Liver (tissue), 9 donors: ENCODE data around the gene CTPS1. TPM values are rescaled to one million over a fixed set of nuclear protein-coding genes. Genes with fewer than 3 reads are reported as not detected.

Source experiments
- DNase-seq: peaks from one replicate; pipeline ENCODE4 v3.0.0-alpha.2; 2017; ENCODE audit warnings: low spot score
- H3K27ac ChIP-seq, 2 donors: one replicate each; pipeline ENCODE4 v1.7.0; 2013; ENCODE audit warnings: inconsistent platforms in 2 of 2, low read length in 2 of 2, control low read depth in 1 of 2, low read depth in 1 of 2, mild to moderate bottlenecking in 1 of 2
- H3K27me3 ChIP-seq, 4 donors: one replicate each; pipeline versions ENCODE4 v1.6.1 to v1.7.0; 2013; ENCODE audit warnings: low read length in 3 of 4, inconsistent platforms in 1 of 4, mild to moderate bottlenecking in 1 of 4, moderate library complexity in 1 of 4; ENCODE audit not compliant: control insufficient read depth in 4 of 4, insufficient read depth in 4 of 4
- H3K36me3 ChIP-seq, 4 donors: one replicate each; pipeline versions ENCODE4 v1.6.1 to v1.7.0; 2013; ENCODE audit warnings: low read length in 3 of 4, mild to moderate bottlenecking in 3 of 4, low read depth in 1 of 4, moderate library complexity in 1 of 4; ENCODE audit not compliant: control insufficient read depth in 4 of 4, insufficient read depth in 3 of 4
- H3K4me1 ChIP-seq, 4 donors: one replicate each; pipeline versions ENCODE4 v1.6.1 to v1.7.0; 2013; ENCODE audit warnings: low read length in 3 of 4, mild to moderate bottlenecking in 3 of 4, moderate library complexity in 1 of 4; ENCODE audit not compliant: control insufficient read depth in 4 of 4, insufficient read depth in 4 of 4
- H3K4me3 ChIP-seq, 3 donors: one replicate each; pipeline versions ENCODE4 v1.6.1 to v1.7.0; 2013; ENCODE audit warnings: low read length in 3 of 3, control low read depth in 1 of 3, low read depth in 1 of 3, mild to moderate bottlenecking in 1 of 3
- H3K9ac ChIP-seq, 2 donors: one replicate each; pipeline ENCODE4 v1.7.0; 2013; ENCODE audit warnings: low read length in 2 of 2, mild to moderate bottlenecking in 2 of 2, moderate library complexity in 2 of 2, control low read depth in 1 of 2, low read depth in 1 of 2
- H3K9me3 ChIP-seq, 4 donors: one replicate each; pipeline versions ENCODE4 v1.6.1 to v1.7.0; 2013; ENCODE audit warnings: low read length in 3 of 4; ENCODE audit not compliant: control insufficient read depth in 4 of 4
- ATF3 ChIP-seq: IDR thresholded peaks from 2 replicates; pipeline ENCODE4 v1.6.1; 2016; ENCODE audit warnings: antibody characterized with exemption
- EGR1 ChIP-seq, 2 donors: IDR thresholded peaks; 2 replicates each; pipeline ENCODE4 v1.6.1; 2016 to 2018; ENCODE audit warnings: antibody characterized with exemption in 2 of 2, low read depth in 2 of 2
- FOXA2 ChIP-seq: IDR thresholded peaks from 2 replicates; pipeline ENCODE4 v1.6.1; 2016; ENCODE audit warnings: antibody characterized with exemption
- GABPA ChIP-seq, 2 donors: IDR thresholded peaks in 1 of 2; conservative IDR thresholded peaks in 1 of 2; 2 replicates each; pipeline ENCODE4 v1.6.1; 2016; ENCODE audit warnings: antibody characterized with exemption in 2 of 2, mild to moderate bottlenecking in 1 of 2, moderate library complexity in 1 of 2
- HNF4A ChIP-seq, 2 donors: conservative IDR thresholded peaks; 2 replicates each; pipeline ENCODE4 v1.6.1; 2016; ENCODE audit warnings: antibody characterized with exemption in 2 of 2, mild to moderate bottlenecking in 2 of 2
- HNF4G ChIP-seq: IDR thresholded peaks from 2 replicates; pipeline ENCODE4 v1.6.1; 2016; ENCODE audit warnings: antibody characterized with exemption
- JUND ChIP-seq, 2 donors: IDR thresholded peaks; 2 replicates each; pipeline ENCODE4 v1.6.1; 2016; ENCODE audit warnings: antibody characterized with exemption in 2 of 2
- MAX ChIP-seq: IDR thresholded peaks from 2 replicates; pipeline ENCODE4 v1.6.1; 2016; ENCODE audit warnings: antibody characterized with exemption
- NR2F2 ChIP-seq: IDR thresholded peaks from 2 replicates; pipeline ENCODE4 v1.6.1; 2016; ENCODE audit warnings: antibody characterized with exemption
- RAD21 ChIP-seq, 2 donors: IDR thresholded peaks; 2 replicates each; pipeline ENCODE4 v1.6.1; 2016; ENCODE audit warnings: antibody characterized with exemption in 2 of 2, mild to moderate bottlenecking in 2 of 2
- REST ChIP-seq: IDR thresholded peaks from 2 replicates; pipeline ENCODE4 v1.6.1; 2016; ENCODE audit warnings: antibody characterized with exemption, mild to moderate bottlenecking
- RXRA ChIP-seq, 2 donors: IDR thresholded peaks; 2 replicates each; pipeline ENCODE4 v1.6.1; 2017 to 2018; ENCODE audit warnings: antibody characterized with exemption in 2 of 2, mild to moderate bottlenecking in 1 of 2
- SP1 ChIP-seq: IDR thresholded peaks from 2 replicates; pipeline ENCODE4 v1.6.1; 2018; ENCODE audit warnings: antibody characterized with exemption, mild to moderate bottlenecking
- TAF1 ChIP-seq: conservative IDR thresholded peaks from 2 replicates; pipeline ENCODE4 v1.6.1; 2016; ENCODE audit warnings: antibody characterized with exemption, mild to moderate bottlenecking
- YY1 ChIP-seq: IDR thresholded peaks from 2 replicates; pipeline ENCODE4 v1.6.1; 2016; ENCODE audit warnings: antibody characterized with exemption, mild to moderate bottlenecking
- WGBS: extraction: QIAGEN DNeasy Blood & Tissue Kit; methylation state at CpG from one replicate; pipeline ENCODE4 v1.1.7; 2013; 5-methylcytosine and 5-hydroxymethylcytosine counted together
- polyA plus RNA-seq, 2 donors: library from polyadenylated mRNA; stranded (reverse) in 1 of 2; unstranded in 1 of 2; fragments of 200-250 nt in 1 of 2; fragments of >200 nt in 1 of 2; fragmentation: Nextera tagmentation in 1 of 2; extraction: Ambion mirVana in 1 of 2; gene quantifications; one replicate each; pipeline versions ENCODE4 v1.2.1 to v1.2.3, GENCODE V29; 2013 to 2015
- total RNA-seq, 2 donors: library from RNA; depleted of rRNA; stranded (reverse); fragments of >200 nt; gene quantifications; one replicate each; pipeline ENCODE4 v1.2.3, GENCODE V29; 2014
- TF ChIP-seq, protein P1 (sequence below): fragments of 150-350 bp; IDR thresholded peaks from 2 replicates; pipeline ENCODE4 v1.5.1; 2017; ENCODE audit warnings: improper control_type of control experiment, low read depth, low read length; ENCODE audit not compliant: missing input control
- TF ChIP-seq, protein P2 (sequence below): IDR thresholded peaks from 2 replicates; pipeline ENCODE4 v1.6.1; 2016; ENCODE audit warnings: antibody characterized with exemption
- donor health status: healthy.
- donor health status: healthy.
- donor health status: healthy.
- donor health status: healthy.
- donor health status: healthy.

CTPS1 gene
- total and polyA plus RNA-seq, 4 donors = 13.6 to 46.9 (median 19.8) TPM

GRCh38 chr1:40986328-40986783 is 6.9 kb downstream of the CTPS1 start:
- no peak overlapping the region for H3K9ac ChIP-seq
- peak overlapping the region in 1 of 3 donors; percentile 7 for H3K4me3 ChIP-seq
- H3K27me3 ChIP-seq = no peaks in the 10 kb centered on the region
- WGBS = 77% methylated on average over 10 of the region's 10 CpGs
- TF ChIP-seq, protein P1, sequence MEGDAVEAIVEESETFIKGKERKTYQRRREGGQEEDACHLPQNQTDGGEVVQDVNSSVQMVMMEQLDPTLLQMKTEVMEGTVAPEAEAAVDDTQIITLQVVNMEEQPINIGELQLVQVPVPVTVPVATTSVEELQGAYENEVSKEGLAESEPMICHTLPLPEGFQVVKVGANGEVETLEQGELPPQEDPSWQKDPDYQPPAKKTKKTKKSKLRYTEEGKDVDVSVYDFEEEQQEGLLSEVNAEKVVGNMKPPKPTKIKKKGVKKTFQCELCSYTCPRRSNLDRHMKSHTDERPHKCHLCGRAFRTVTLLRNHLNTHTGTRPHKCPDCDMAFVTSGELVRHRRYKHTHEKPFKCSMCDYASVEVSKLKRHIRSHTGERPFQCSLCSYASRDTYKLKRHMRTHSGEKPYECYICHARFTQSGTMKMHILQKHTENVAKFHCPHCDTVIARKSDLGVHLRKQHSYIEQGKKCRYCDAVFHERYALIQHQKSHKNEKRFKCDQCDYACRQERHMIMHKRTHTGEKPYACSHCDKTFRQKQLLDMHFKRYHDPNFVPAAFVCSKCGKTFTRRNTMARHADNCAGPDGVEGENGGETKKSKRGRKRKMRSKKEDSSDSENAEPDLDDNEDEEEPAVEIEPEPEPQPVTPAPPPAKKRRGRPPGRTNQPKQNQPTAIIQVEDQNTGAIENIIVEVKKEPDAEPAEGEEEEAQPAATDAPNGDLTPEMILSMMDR = no peak
- no peak for TF ChIP-seq TAF1
- TF ChIP-seq MAX = peak; percentile 30
- TF ChIP-seq ATF3 = no peak
- no peak for TF ChIP-seq GABPA (IDR thresholded peaks at IDR 0.05 in 1 of 2, conservative IDR thresholded peaks at IDR 0.05 in 1 of 2)
- no peak for TF ChIP-seq FOXA2
- peak in 1 of 2 donors; percentile 21 for TF ChIP-seq JUND (IDR thresholded peaks at IDR 0.05)
- TF ChIP-seq YY1 = peak; percentile 38
- no peak for TF ChIP-seq NR2F2
- peak; percentile 45 to 53 for TF ChIP-seq HNF4A (conservative IDR thresholded peaks at IDR 0.05)
- TF ChIP-seq SP1 = peak; percentile 33
- TF ChIP-seq, protein P2, sequence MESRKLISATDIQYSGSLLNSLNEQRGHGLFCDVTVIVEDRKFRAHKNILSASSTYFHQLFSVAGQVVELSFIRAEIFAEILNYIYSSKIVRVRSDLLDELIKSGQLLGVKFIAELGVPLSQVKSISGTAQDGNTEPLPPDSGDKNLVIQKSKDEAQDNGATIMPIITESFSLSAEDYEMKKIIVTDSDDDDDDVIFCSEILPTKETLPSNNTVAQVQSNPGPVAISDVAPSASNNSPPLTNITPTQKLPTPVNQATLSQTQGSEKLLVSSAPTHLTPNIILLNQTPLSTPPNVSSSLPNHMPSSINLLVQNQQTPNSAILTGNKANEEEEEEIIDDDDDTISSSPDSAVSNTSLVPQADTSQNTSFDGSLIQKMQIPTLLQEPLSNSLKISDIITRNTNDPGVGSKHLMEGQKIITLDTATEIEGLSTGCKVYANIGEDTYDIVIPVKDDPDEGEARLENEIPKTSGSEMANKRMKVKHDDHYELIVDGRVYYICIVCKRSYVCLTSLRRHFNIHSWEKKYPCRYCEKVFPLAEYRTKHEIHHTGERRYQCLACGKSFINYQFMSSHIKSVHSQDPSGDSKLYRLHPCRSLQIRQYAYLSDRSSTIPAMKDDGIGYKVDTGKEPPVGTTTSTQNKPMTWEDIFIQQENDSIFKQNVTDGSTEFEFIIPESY = no peak
- no peak for TF ChIP-seq EGR1 (IDR thresholded peaks at IDR 0.05; ENCODE audit: low read depth in 2 of 2)
- peak; percentile 69 to 79 for TF ChIP-seq RXRA (IDR thresholded peaks at IDR 0.05)
- no peak for TF ChIP-seq REST
- TF ChIP-seq HNF4G = no peak
- peak in 1 of 2 donors; percentile 28 for TF ChIP-seq RAD21 (IDR thresholded peaks at IDR 0.05)
- H3K4me1 ChIP-seq = peaks cover 15 to 58% (median 42%) of the 10 kb centered on the region in 4 donors
- peak overlapping the region; percentile 83 to 84 for H3K27ac ChIP-seq
- H3K36me3 ChIP-seq = peaks cover 0 to 7% (median 2%) of the 10 kb centered on the region in 4 donors
- H3K9me3 ChIP-seq = no peaks in the 10 kb centered on the region
- DNase-seq = no peak
